ES-I3 (cell line): Measurements from ENCODE around the gene TRIM34.
"Not testable (repeated sequence)": the region's sequence is repeated elsewhere in the genome, so short reads cannot be mapped to it uniquely, and the experiment has no call there.

Source experiments
- H3K36me3 ChIP-seq: 2 replicates; pipeline ENCODE4 v1.6.1; 2013; ENCODE audit warnings: mild to moderate bottlenecking, low read length, control low read depth, moderate library complexity; ENCODE audit not compliant: insufficient read depth
- H3K4me1 ChIP-seq: 2 replicates; pipeline ENCODE4 v1.6.1; 2013; ENCODE audit warnings: mild to moderate bottlenecking, control low read depth, low read length; ENCODE audit not compliant: insufficient read depth
- H3K9ac ChIP-seq: 2 replicates; pipeline ENCODE4 v1.6.1; 2013; ENCODE audit warnings: low read depth, mild to moderate bottlenecking, low read length, moderate library complexity
- H3K9me3 ChIP-seq: 2 replicates; pipeline ENCODE4 v1.6.1; 2013; ENCODE audit warnings: mild to moderate bottlenecking, low read length, moderate library complexity; ENCODE audit not compliant: control insufficient read depth, insufficient read depth

Gene TRIM34

DNA sequence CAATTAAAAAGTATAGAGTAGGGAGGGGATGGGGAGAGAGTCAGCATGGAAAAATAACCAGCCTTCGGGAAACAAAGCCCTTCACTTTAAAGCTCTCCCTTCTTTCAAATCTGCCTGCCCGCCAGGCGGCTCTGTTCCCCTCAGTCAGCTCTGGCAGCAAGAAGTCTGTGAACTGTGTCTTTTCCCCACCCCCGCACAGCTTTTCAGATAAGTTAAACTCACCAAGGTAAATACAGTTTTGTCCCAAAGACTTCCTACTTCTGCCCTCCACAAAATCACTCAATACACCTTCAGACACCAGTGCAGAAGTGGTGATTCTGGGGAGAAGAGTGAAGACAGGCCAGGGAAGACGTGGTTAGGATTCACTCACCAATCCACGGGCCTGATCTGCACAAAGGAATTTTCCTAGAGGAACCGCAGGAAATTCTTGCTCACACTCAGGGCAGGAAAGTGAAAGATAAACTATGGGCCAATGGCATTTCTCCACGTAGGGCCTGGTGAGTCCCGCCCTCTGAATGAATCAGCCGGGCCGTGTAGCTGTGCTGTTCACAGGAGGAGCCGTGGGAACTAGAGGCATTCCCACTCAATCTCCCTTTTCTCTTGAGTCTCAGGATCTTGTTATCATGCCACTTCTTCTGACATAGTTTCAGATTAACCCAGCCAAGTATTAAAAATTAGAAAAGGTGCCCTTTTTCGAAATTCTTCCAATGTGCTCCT, 60.0 kb downstream of the TRIM34 start, which contains the start of gene TRIM5:
Gene TRIM5 (minus strand): TSS at position 429 of the 717 bp plus-strand sequence. CDS start 4,897 bp downstream, outside the sequence.
- Histone ChIP-seq H3K9me3 (no peaks in the 10 kb centered on the region; the same call in 1 of the 2 replicates), H3K9ac (peak within 1 kb of the TSS; percentile 80), H3K4me1 (peaks cover 5% of the 10 kb centered on the region), H3K36me3 (no peaks in the 10 kb centered on the region)

DNA sequence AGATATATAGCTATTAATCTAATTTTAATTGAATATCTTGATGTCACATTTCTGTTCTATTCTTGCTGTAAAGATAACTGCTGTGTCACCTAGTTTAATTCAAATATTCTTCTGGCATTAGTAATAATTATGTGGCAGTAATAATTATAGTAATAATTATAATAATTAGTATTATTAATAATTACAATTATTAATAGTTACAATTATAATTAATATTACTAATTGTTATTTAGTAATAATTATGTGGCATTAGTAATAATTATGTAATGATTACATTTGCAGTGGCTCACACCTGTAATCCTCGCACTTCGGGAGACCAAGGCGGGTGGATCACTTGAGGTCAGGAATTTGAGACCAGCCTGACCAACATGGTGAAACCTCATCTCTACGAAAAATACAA, 61.6 kb downstream of the TRIM34 start:
- H3K9ac ChIP-seq: no peak overlapping the region
- H3K4me1 ChIP-seq: peaks cover 10% of the 10 kb centered on the region
- H3K9me3 ChIP-seq: no peaks in the 10 kb centered on the region; the same call in 1 of the 2 replicates
- no peaks in the 10 kb centered on the region for H3K36me3 ChIP-seq

- Histone ChIP-seq H3K9me3 (no peaks in the 10 kb centered on the region; the same call in 1 of the 2 replicates), H3K4me1 (peaks cover 12% of the 10 kb centered on the region), H3K9ac (no peak overlapping the region), H3K36me3 (no peaks in the 10 kb centered on the region)
Observed at GRCh38 chr11:5688482-5688881, 63.7 kb downstream of the TRIM34 start.

DNA sequence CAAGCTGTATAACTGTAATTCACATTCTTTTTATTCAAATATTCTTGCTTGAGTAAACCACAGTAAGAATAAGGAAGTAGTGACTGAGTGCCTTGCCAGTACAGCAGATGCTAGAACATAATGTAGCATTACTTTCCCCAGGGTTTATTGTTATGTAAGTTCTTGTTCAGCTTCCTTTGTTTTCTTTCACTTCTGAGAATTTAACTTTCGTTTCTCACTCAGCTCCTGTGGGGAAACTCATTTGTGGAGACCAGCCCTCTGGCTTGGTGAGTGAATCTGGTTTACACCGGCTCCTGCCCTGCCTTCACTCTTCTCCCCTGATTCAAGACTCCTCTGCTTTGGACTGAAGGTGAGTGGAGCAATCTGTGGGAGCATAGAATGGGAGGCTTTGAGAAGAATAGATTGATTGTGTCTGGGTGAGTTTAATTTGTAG, 64.8 kb downstream of the TRIM34 start, which contains the start of gene TRIM22:
Gene TRIM22 (plus strand): TSS at position 240 of the 433 bp plus-strand sequence. CDS start 6,443 bp downstream, outside the sequence.
- Histone ChIP-seq H3K36me3 (no peaks in the 10 kb centered on the region), H3K9ac (peak within 1 kb of the TSS; percentile 56), H3K4me1 (peaks cover 12% of the 10 kb centered on the region; the same call in 1 of the 2 replicates), H3K9me3 (no peaks in the 10 kb centered on the region; the same call in 1 of the 2 replicates)

- no peaks in the 10 kb centered on the region for H3K36me3 ChIP-seq
- H3K9ac ChIP-seq: peak overlapping the region; percentile 56
- H3K4me1 ChIP-seq: peaks cover 12% of the 10 kb centered on the region; the same call in 1 of the 2 replicates
- H3K9me3 ChIP-seq: no peaks in the 10 kb centered on the region; the same call in 1 of the 2 replicates
Observed at GRCh38 chr11:5690216-5690615, 65.4 kb downstream of the TRIM34 start.

DNA sequence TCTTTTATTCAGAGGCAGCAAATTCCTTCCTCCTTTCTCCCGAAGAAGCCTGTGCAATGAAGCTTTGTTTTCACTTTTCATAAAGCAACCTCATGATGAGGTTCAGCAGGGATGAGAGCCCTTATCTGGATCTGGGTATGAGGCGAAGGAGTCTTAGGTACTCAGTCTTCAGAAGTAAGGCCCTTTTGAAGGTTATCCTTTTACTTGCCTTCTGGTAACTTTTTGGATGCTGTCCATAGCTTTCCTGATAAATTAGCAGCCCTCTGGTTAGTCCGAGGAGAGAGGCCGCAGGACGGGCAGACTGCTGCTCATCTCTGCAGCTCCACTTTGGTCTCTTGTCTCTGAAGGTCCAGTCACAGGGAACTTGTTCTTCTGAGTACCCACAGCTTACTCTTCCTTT, 65.9 kb downstream of the TRIM34 start:
- peaks cover 12% of the 10 kb centered on the region; the same call in 1 of the 2 replicates for H3K4me1 ChIP-seq
- no peaks in the 10 kb centered on the region; the same call in 1 of the 2 replicates for H3K9me3 ChIP-seq
- peak overlapping the region; percentile 56 for H3K9ac ChIP-seq
- H3K36me3 ChIP-seq: no peaks in the 10 kb centered on the region

- H3K36me3 ChIP-seq, H3K9me3 ChIP-seq: not testable (repeated sequence)
- H3K9ac ChIP-seq: peak overlapping the region; percentile 56; the same call in 1 of the 2 replicates
- peaks cover 12% of the 10 kb centered on the region; the same call in 1 of the 2 replicates for H3K4me1 ChIP-seq
Observed at GRCh38 chr11:5691238-5691963, 66.6 kb downstream of the TRIM34 start.

DNA sequence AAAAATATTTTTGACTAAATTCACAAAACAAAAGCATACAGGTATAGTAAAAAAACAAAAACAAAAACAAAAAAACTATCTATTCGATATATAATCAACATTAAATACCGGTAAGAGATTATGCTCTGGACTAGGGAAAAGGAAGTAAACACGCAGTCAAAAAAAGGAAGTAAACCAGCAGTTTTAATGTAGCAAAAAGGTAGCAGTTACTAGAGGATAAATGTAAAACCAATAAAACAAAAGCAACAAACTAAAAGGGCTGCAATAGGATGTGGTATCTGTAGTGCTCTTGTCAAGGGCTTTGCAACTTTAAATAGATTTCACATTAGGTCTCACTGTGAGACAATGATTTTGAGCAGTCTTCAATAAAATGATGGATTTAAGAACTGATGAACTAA, 67.2 kb downstream of the TRIM34 start:
- H3K36me3 ChIP-seq: no peaks in the 10 kb centered on the region
- peaks cover 12% of the 10 kb centered on the region; the same call in 1 of the 2 replicates for H3K4me1 ChIP-seq
- H3K9ac ChIP-seq: no peak overlapping the region
- H3K9me3 ChIP-seq: no peaks in the 10 kb centered on the region; the same call in 1 of the 2 replicates
